Measurements from ENCODE around the gene MS4A2. TPM values are rescaled to one million over a fixed set of nuclear protein-coding genes. Genes with fewer than 3 reads are reported as not detected.
A peak's percentile ranks its signal among the peaks of the same experiment; 100 is the strongest.

Gene MS4A2
- total RNA-seq, 2 experiments from 2014 or later, result not detected

DNA sequence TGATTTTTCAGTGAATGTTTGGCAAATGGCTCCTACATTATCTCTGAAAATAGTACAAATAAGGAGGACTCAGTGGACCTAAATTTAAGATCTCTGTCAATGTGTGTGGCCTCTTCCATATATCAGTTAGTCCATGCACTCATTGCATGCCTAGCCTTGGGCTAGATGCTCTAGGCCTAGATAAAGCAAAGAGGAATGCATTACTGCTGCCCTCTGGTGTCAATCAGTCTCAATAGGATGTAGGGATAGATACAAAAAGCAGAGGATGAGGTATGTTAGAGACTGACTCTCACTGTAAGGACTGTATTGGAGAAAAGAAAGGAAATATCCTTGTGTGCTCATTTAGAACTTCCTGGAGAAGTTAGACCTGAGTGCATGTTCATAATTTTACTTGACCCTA, 42.0 kb downstream of the MS4A2 start:
- Histone ChIP-seq H3K4me3 (ENCODE audit: low read depth, low read length, poor library complexity, severe bottlenecking) (no peak overlapping the region), H3K4me1 (ENCODE audit: insufficient read depth, low read length, poor library complexity, severe bottlenecking) (peaks cover 8% of the 10 kb centered on the region), H3K36me3 (ENCODE audit: insufficient read depth, low read length) (no peaks in the 10 kb centered on the region), H3K27ac (ENCODE audit: low read depth, low read length, poor library complexity, severe bottlenecking) (no peak overlapping the region), H3K9me3 (ENCODE audit: low read length) (no peaks in the 10 kb centered on the region), H2AFZ (ENCODE audit: low read length) (no peak overlapping the region), H3K79me2 (ENCODE audit: insufficient read depth, low read depth, low read length) (no peaks in the 10 kb centered on the region), H3K4me2 (ENCODE audit: low read length) (no peak overlapping the region), H4K20me1 (ENCODE audit: insufficient read depth, low read length) (no peaks in the 10 kb centered on the region), H3K9me2 (ENCODE audit: insufficient read depth, low read length) (no peaks in the 10 kb centered on the region)
- DNase-seq (ENCODE audit: low spot score), result peak; percentile 61
- no TSS peak for BruUV-seq (replicated peaks)
- TF ChIP-seq EZH2phosphoT487 (IDR thresholded peaks at IDR 0.05; ENCODE audit: borderline replicate concordance, low read depth, low read length), result no peak
- peak; percentile 77 for TF ChIP-seq CTCF (conservative IDR thresholded peaks at IDR 0.05; ENCODE audit: low read length)
- CTCF ChIA-PET (ENCODE audit: unreplicated experiment), result no interaction called here
- intact Hi-C loops (cut with micrococcal nuclease; ENCODE audit: unreplicated experiment), result loop anchor here (5.0 kb wide), 1 partner anchor 308 kb away; no protein-coding TSS in a partner anchor
- POLR2A ChIA-PET, result interaction anchor here (0.7 kb wide), 1 partner anchor 66 kb away, joined by 3 read pairs; no protein-coding TSS in a partner anchor

DNA sequence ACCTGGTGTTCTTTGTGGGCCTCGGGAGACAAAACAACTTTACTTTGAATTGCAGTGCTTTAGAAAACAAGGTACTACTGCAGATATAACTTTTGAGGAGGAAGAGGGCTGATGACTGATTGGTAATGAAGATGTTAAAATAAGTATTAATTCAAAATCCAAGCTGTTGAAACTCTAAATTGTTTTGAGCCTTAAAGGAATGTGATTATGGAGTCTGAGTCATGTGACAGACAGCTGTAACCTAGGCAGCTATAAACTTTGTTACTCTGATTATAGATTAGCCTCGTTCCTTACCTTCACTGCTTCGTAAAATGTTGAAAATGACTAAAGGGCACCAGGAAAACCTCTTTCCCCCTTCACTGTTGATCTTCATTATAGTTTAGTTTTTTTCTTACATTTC, 43.4 kb downstream of the MS4A2 start:
- intact Hi-C loops (cut with micrococcal nuclease; ENCODE audit: unreplicated experiment), result loop anchor here (5.0 kb wide), 1 partner anchor 310 kb away; no protein-coding TSS in a partner anchor
- no peak for DNase-seq (ENCODE audit: low spot score)
- no TSS peak for BruUV-seq (replicated peaks)
- H3K79me2 ChIP-seq (ENCODE audit: insufficient read depth, low read depth, low read length), result no peaks in the 10 kb centered on the region
- no peaks in the 10 kb centered on the region for H3K9me2 ChIP-seq (ENCODE audit: insufficient read depth, low read length)
- no peak overlapping the region for H3K4me2 ChIP-seq (ENCODE audit: low read length)
- CTCF ChIA-PET (ENCODE audit: unreplicated experiment), result no interaction called here
- H3K27ac ChIP-seq (ENCODE audit: low read depth, low read length, poor library complexity, severe bottlenecking), result no peak overlapping the region
- no peak for TF ChIP-seq EZH2phosphoT487 (IDR thresholded peaks at IDR 0.05; ENCODE audit: borderline replicate concordance, low read depth, low read length)
- no peak for TF ChIP-seq CTCF (conservative IDR thresholded peaks at IDR 0.05; ENCODE audit: low read length)
- no peaks in the 10 kb centered on the region for H3K36me3 ChIP-seq (ENCODE audit: insufficient read depth, low read length)
- POLR2A ChIA-PET, result interaction anchor here (0.6 to 0.7 kb wide), 3 partner anchors 9 to 237 kb away, joined by 3 to 5 read pairs (median 3); no protein-coding TSS in a partner anchor
- no peak overlapping the region for H3K4me3 ChIP-seq (ENCODE audit: low read depth, low read length, poor library complexity, severe bottlenecking)
- no peak overlapping the region for H2AFZ ChIP-seq (ENCODE audit: low read length)
- no peaks in the 10 kb centered on the region for H4K20me1 ChIP-seq (ENCODE audit: insufficient read depth, low read length)
- no peaks in the 10 kb centered on the region for H3K4me1 ChIP-seq (ENCODE audit: insufficient read depth, low read length, poor library complexity, severe bottlenecking)
- H3K9me3 ChIP-seq (ENCODE audit: low read length), result no peaks in the 10 kb centered on the region

GRCh38 chr11:60133917-60134316, 45.5 kb downstream of the MS4A2 start:
- H3K4me3 ChIP-seq (ENCODE audit: low read depth, low read length, poor library complexity, severe bottlenecking), result no peak overlapping the region
- H3K9me3 ChIP-seq (ENCODE audit: low read length), result no peaks in the 10 kb centered on the region
- H3K9me2 ChIP-seq (ENCODE audit: insufficient read depth, low read length), result no peaks in the 10 kb centered on the region
- no peak overlapping the region for H3K27ac ChIP-seq (ENCODE audit: low read depth, low read length, poor library complexity, severe bottlenecking)
- no peaks in the 10 kb centered on the region for H3K4me1 ChIP-seq (ENCODE audit: insufficient read depth, low read length, poor library complexity, severe bottlenecking)
- TF ChIP-seq EZH2phosphoT487 (IDR thresholded peaks at IDR 0.05; ENCODE audit: borderline replicate concordance, low read depth, low read length) (no peak), CTCF (conservative IDR thresholded peaks at IDR 0.05; ENCODE audit: low read length) (no peak)
- ChIA-PET POLR2A (no interaction called here), CTCF (ENCODE audit: unreplicated experiment) (no interaction called here)
- intact Hi-C loops (cut with micrococcal nuclease; ENCODE audit: unreplicated experiment), result loop anchor here (5.0 kb wide), 1 partner anchor 312 kb away; no protein-coding TSS in a partner anchor
- H3K4me2 ChIP-seq (ENCODE audit: low read length), result no peak overlapping the region
- H3K36me3 ChIP-seq (ENCODE audit: insufficient read depth, low read length), result no peaks in the 10 kb centered on the region
- H2AFZ ChIP-seq (ENCODE audit: low read length), result no peak overlapping the region
- DNase-seq (ENCODE audit: low spot score), result no peak
- BruUV-seq (replicated peaks), result no TSS peak
- H3K79me2 ChIP-seq (ENCODE audit: insufficient read depth, low read depth, low read length), result no peaks in the 10 kb centered on the region
- no peaks in the 10 kb centered on the region for H4K20me1 ChIP-seq (ENCODE audit: insufficient read depth, low read length)

All from OCI-LY7 (cell line).